HepG2 (cell line): ENCODE data around the gene NUDT6. TPM values are rescaled to one million over a fixed set of nuclear protein-coding genes. Genes with fewer than 3 reads are reported as not detected.

Experiments used
- ATAC-seq: fragments of 200-7000 bp; cut with Tn5 transposase; 3 replicates; pipeline ENCODE4 v1.9.1; 2020; ENCODE audit warnings: mild to moderate bottlenecking, moderate library complexity
- Bru-seq: library from RNA; stranded (reverse); fragments of 400-500 nt; gene quantifications from one replicate; lab custom pipeline; 2021; lab: Mats Ljungman, UMichigan
- BruChase-seq, 2 experiments: library from RNA; stranded (reverse); fragments of 400-500 nt; gene quantifications; one replicate each; lab custom pipeline; 2021; lab: Mats Ljungman, UMichigan
- BruUV-seq: library from RNA; stranded (reverse); fragments of 400-500 nt; replicated peaks from 2 replicates; lab custom pipeline; 2021; lab: Mats Ljungman, UMichigan
- CTCF ChIA-PET: fragments of 300-600 bp; formaldehyde crosslinking; extraction: SDS; loops from one replicate; lab custom pipeline; 2021; ENCODE audit warnings: low total read pairs, inconsistent platforms, low intra/inter-chr PET ratio; lab: Yijun Ruan, JAX
- POLR2A ChIA-PET: fragments of 350-600 bp; sonication (Branson Sonifier 250); formaldehyde crosslinking; loops from one replicate; lab custom pipeline; 2020; ENCODE audit warnings: antibody characterized with exemption, inconsistent platforms; lab: Yijun Ruan, JAX
- DNase-seq: peaks from one replicate; pipeline ENCODE4 v3.0.0-alpha.2; 2015; ENCODE audit warnings: low spot score
- FAIRE-seq: peaks from 3 replicates; lab custom pipeline; 2011; peaks lifted over from hg19 to GRCh38; lab: Jason Lieb, UNC
- H2AFZ ChIP-seq: one replicate; pipeline ENCODE4 v1.6.1; 2011; ENCODE audit warnings: low read length, inconsistent platforms
- H3K27ac ChIP-seq: fragments of 300-600 bp; 3 replicates; pipeline ENCODE4 v1.8.0; 2011; ENCODE audit warnings: mixed run types, mild to moderate bottlenecking, mixed read lengths, low read length, inconsistent platforms; ENCODE audit not compliant: insufficient read depth; ENCODE audit errors: extremely low read length
- H3K27me3 ChIP-seq, 2 experiments: fragments of 200-600 bp in 1 of 2; 2 replicates in 1 of 2; 3 replicates in 1 of 2; pipeline versions ENCODE4 v1.6.0 to v1.8.0; 2011; ENCODE audit warnings: low read length in 2 of 2, mild to moderate bottlenecking in 2 of 2, moderate library complexity in 2 of 2, inconsistent platforms in 1 of 2; ENCODE audit not compliant: insufficient read depth in 2 of 2, control insufficient read depth in 1 of 2
- H3K36me3 ChIP-seq, 2 experiments: fragments of 200-600 bp in 1 of 2; replicated peaks in 1 of 2; 2 replicates in 1 of 2; 3 replicates in 1 of 2; pipeline versions ENCODE4 v1.5.1 to v1.8.0; 2011; ENCODE audit warnings: low read length in 2 of 2, inconsistent platforms in 1 of 2; ENCODE audit not compliant: insufficient read depth in 2 of 2, control insufficient read depth in 1 of 2
- H3K4me1 ChIP-seq: 2 replicates; pipeline ENCODE4 v1.5.1; 2012; ENCODE audit warnings: low read length, inconsistent platforms; ENCODE audit not compliant: insufficient read depth
- H3K4me2 ChIP-seq: 2 replicates; pipeline ENCODE4 v1.6.0; 2011; ENCODE audit warnings: low read depth, low read length, inconsistent platforms
- H3K4me3 ChIP-seq, 3 experiments: fragments of 200-600 bp in 1 of 3; sonication (generic), shearing (Covaris generic) in 1 of 3; replicated peaks in 1 of 3; 2 replicates each; pipeline ENCODE4 v1.5.1; 2011 to 2016; ENCODE audit warnings: low read length in 3 of 3, inconsistent platforms in 2 of 3, low read depth in 2 of 3, mild to moderate bottlenecking in 2 of 3, control low read depth in 1 of 3, mixed read lengths in 1 of 3; ENCODE audit not compliant: insufficient read depth in 1 of 3
- H3K79me2 ChIP-seq: one replicate; pipeline ENCODE4 v1.6.1; 2011; ENCODE audit warnings: low read length, inconsistent platforms; ENCODE audit not compliant: insufficient read depth
- H3K9ac ChIP-seq: 2 replicates; pipeline ENCODE4 v1.6.0; 2011; ENCODE audit warnings: mild to moderate bottlenecking, low read depth, low read length, inconsistent platforms; ENCODE audit not compliant: insufficient read depth
- H3K9me3 ChIP-seq: 2 replicates; pipeline ENCODE4 v1.5.1; 2012; ENCODE audit warnings: mild to moderate bottlenecking, low read length
- H4K20me1 ChIP-seq: 2 replicates; pipeline ENCODE4 v1.6.0; 2011; ENCODE audit warnings: inconsistent platforms, mild to moderate bottlenecking, low read length, moderate library complexity; ENCODE audit not compliant: insufficient read depth
- HNRNPL ChIP-seq: fragments of 200-400 bp; formaldehyde crosslinking; IDR thresholded peaks from 2 replicates; pipeline ENCODE4 v1.6.1; 2017; ENCODE audit warnings: mild to moderate bottlenecking, low read depth, low read length
- HOXA3 ChIP-seq: sonication (generic); formaldehyde crosslinking; IDR thresholded peaks from 2 replicates; pipeline ENCODE4 v1.5.0; 2020; ENCODE audit warnings: missing genetic modification reagents
- KDM1A ChIP-seq: IDR thresholded peaks from 2 replicates; pipeline ENCODE4 v1.6.1; 2016; ENCODE audit warnings: missing compliant biosample characterization
- KDM4B ChIP-seq: sonication (generic); formaldehyde crosslinking; IDR thresholded peaks from 2 replicates; pipeline ENCODE4 v1.4.0; 2020; ENCODE audit warnings: missing genetic modification reagents
- KDM5B ChIP-seq: sonication (generic); formaldehyde crosslinking; IDR thresholded peaks from 2 replicates; pipeline ENCODE4 v1.4.0; 2020; ENCODE audit warnings: missing genetic modification reagents, mild to moderate bottlenecking, borderline replicate concordance
- MXI1 ChIP-seq: IDR thresholded peaks from 3 replicates; pipeline ENCODE4 v1.6.1; 2012; ENCODE audit warnings: low read depth, low read length, inconsistent platforms, borderline replicate concordance
- POLR2AphosphoS2 ChIP-seq: IDR thresholded peaks from 2 replicates; pipeline ENCODE4 v1.6.1; 2011; ENCODE audit warnings: low read depth, low read length, improper control_type of control experiment
- RAD21 ChIP-seq: fragments of 450-650 bp; formaldehyde crosslinking; IDR thresholded peaks from 2 replicates; pipeline ENCODE4 v1.5.0; 2020; ENCODE audit warnings: mild to moderate bottlenecking
- SKI ChIP-seq: fragments of 450-650 bp; IDR thresholded peaks from one replicate; pipeline ENCODE4 v1.6.1; 2018; ENCODE audit warnings: mild to moderate bottlenecking; ENCODE audit not compliant: partially characterized antibody
- SP4 ChIP-seq: sonication (generic); formaldehyde crosslinking; IDR thresholded peaks from 2 replicates; pipeline ENCODE4 v1.8.1; 2023; ENCODE audit warnings: mild to moderate bottlenecking, missing genetic modification reagents
- TCF7 ChIP-seq: sonication (generic); IDR thresholded peaks from 2 replicates; pipeline ENCODE4 v1.6.1; 2016; ENCODE audit warnings: antibody characterized with exemption, low read depth
- TRIM22 ChIP-seq: fragments of 450-650 bp; IDR thresholded peaks from 2 replicates; pipeline ENCODE4 v1.6.1; 2017
- ZBTB7A ChIP-seq: sonication (generic); formaldehyde crosslinking; IDR thresholded peaks from 2 replicates; pipeline ENCODE4 v1.8.0; 2022; ENCODE audit warnings: mild to moderate bottlenecking, missing genetic modification reagents
- ZNF101 ChIP-seq: sonication (generic); formaldehyde crosslinking; IDR thresholded peaks from 2 replicates; pipeline ENCODE4 v1.4.0; 2020; ENCODE audit warnings: mild to moderate bottlenecking, low read depth, missing genetic modification reagents, borderline replicate concordance
- ZNF234 ChIP-seq: sonication (generic); formaldehyde crosslinking; conservative IDR thresholded peaks from 2 replicates; pipeline ENCODE4 v1.5.1; 2020; ENCODE audit warnings: mild to moderate bottlenecking, missing genetic modification reagents
- ZNF44 ChIP-seq: sonication (generic); formaldehyde crosslinking; IDR thresholded peaks from 2 replicates; pipeline ENCODE4 v1.5.1; 2020; ENCODE audit warnings: mild to moderate bottlenecking, missing genetic modification reagents
- ZNF580 ChIP-seq: IDR thresholded peaks from 2 replicates; pipeline ENCODE4 v1.6.1; 2016; ENCODE audit warnings: low read depth, borderline replicate concordance
- ZNF83 ChIP-seq: sonication (generic); formaldehyde crosslinking; IDR thresholded peaks from 2 replicates; pipeline ENCODE4 v1.4.0; 2020; ENCODE audit warnings: missing genetic modification reagents, mild to moderate bottlenecking, borderline replicate concordance
- WGBS: methylation state at CpG from one replicate; pipeline ENCODE4 v1.1.6; 2017; ENCODE audit warnings: low lambda C conversion rate; 5-methylcytosine and 5-hydroxymethylcytosine counted together
- in situ Hi-C: cut with HindIII; loops from 2 replicates; pipeline ENCODE4 v1.10.0; 2017; ENCODE audit warnings: low pct_unique_long_range_greater_than_20kb; ENCODE audit not compliant: extremely low pct_ligation_motif_present
- intact Hi-C: fragments of 100-400 bp; cut with micrococcal nuclease; formaldehyde crosslinking; loops from one replicate; pipeline ENCODE4 v1.10.0; 2022; ENCODE audit not compliant: unreplicated experiment
- long read RNA-seq, 2 experiments: library from RNA in 1 of 2; library from polyadenylated mRNA in 1 of 2; stranded (forward) in 1 of 2; unstranded in 1 of 2; transcript quantifications; one replicate each; pipeline ENCODE4 v2.0.0, GENCODE V29; 2019 to 2022
- polyA minus RNA-seq, 3 experiments: library from RNA; depleted of rRNA, polyadenylated mRNA; stranded (reverse); fragments of >200 nt; gene quantifications; 2 replicates each; pipeline ENCODE4 v1.2.3, GENCODE V29; 2011; ENCODE audit warnings: low replicate concordance in 1 of 3
- polyA plus RNA-seq, 8 experiments: library from polyadenylated mRNA; depleted of rRNA in 3 of 8; stranded (reverse) in 7 of 8; unstranded in 1 of 8; fragments of >200 nt; fragmentation: Illumina TruSeq in 4 of 8; extraction: Trizol in 4 of 8; gene quantifications; 2 replicates each; pipeline versions ENCODE4 v1.2.1 to v1.2.3, GENCODE V29; 2011 to 2016; ENCODE audit warnings: low read depth in 4 of 8, missing spikeins in 1 of 8, mixed read lengths in 1 of 8; ENCODE audit not compliant: insufficient read depth in 1 of 8
- total RNA-seq, 5 experiments: library from RNA; depleted of rRNA; stranded (reverse); fragments of >200 nt; fragmentation: Illumina TruSeq; extraction: Trizol; gene quantifications; 2 replicates each; pipeline ENCODE4 v1.2.3, GENCODE V29; 2016; ENCODE audit warnings: low read depth in 1 of 5

NUDT6 gene
- total RNA-seq (2016; rRNA removed; fragmentation: Illumina TruSeq; extraction: Trizol) (8.3 and 10.6 TPM in 2 replicates), polyA plus RNA-seq (2011; rRNA removed) (4.5 and 4.8 TPM in 2 replicates), polyA minus RNA-seq (2011; rRNA and poly(A)+ RNA removed; ENCODE audit: low replicate concordance) (3.1 and 3.8 TPM in 2 replicates), Bru-seq, nascent RNA (percentile 52 among the genes with signal in this experiment), BruChase-seq, experiment 1, labeled RNA remaining after a 6-hour chase (percentile 47 among the genes with signal in this experiment), BruChase-seq, experiment 2, labeled RNA remaining after a 2-hour chase (percentile 45 among the genes with signal in this experiment)
- total RNA-seq (2016; cell fraction: cytosol; rRNA removed; fragmentation: Illumina TruSeq; extraction: Trizol; ENCODE audit: low read depth) = 2.7 and 3.7 TPM in 2 replicates
- 9.4 and 10.9 TPM in 2 replicates for total RNA-seq (2016; cell fraction: insoluble cytoplasmic fraction; rRNA removed; fragmentation: Illumina TruSeq; extraction: Trizol)
- 3.9 and 5.7 TPM in 2 replicates for total RNA-seq (2016; cell fraction: membrane; rRNA removed; fragmentation: Illumina TruSeq; extraction: Trizol)
- total RNA-seq (2016; cell fraction: nucleus; rRNA removed; fragmentation: Illumina TruSeq; extraction: Trizol) = 6.4 and 8.3 TPM in 2 replicates
- 3.8 and 3.9 TPM in 2 replicates for polyA plus RNA-seq (2011; cell fraction: cytosol; rRNA removed)
- 2.5 and 3.9 TPM in 2 replicates for polyA plus RNA-seq (2011; cell fraction: nucleus; rRNA removed)
- 4.0 and 5.9 TPM in 2 replicates for polyA plus RNA-seq (2012)
- polyA plus RNA-seq (2016; cell fraction: cytosol; fragmentation: Illumina TruSeq; extraction: Trizol; ENCODE audit: low read depth) = 1.6 and 2.1 TPM in 2 replicates
- polyA plus RNA-seq (2016; cell fraction: insoluble cytoplasmic fraction; fragmentation: Illumina TruSeq; extraction: Trizol; ENCODE audit: low read depth) = 13.8 and 15.6 TPM in 2 replicates
- 2.3 and 3.2 TPM in 2 replicates for polyA plus RNA-seq (2016; cell fraction: membrane; fragmentation: Illumina TruSeq; extraction: Trizol; ENCODE audit: low read depth)
- 9.6 and 10.3 TPM in 2 replicates for polyA plus RNA-seq (2016; cell fraction: nucleus; fragmentation: Illumina TruSeq; extraction: Trizol; ENCODE audit: insufficient read depth, low read depth)
- 1.4 and 1.6 TPM in 2 replicates for polyA minus RNA-seq (2011; cell fraction: cytosol; rRNA and poly(A)+ RNA removed)
- 9.7 TPM in 2 replicates for polyA minus RNA-seq (2011; cell fraction: nucleus; rRNA and poly(A)+ RNA removed)
- long read RNA-seq, experiment 1, partial matches to known transcripts = 1 of 9 reads
- long read RNA-seq, experiment 1, other reads (novel, unspliced or antisense) = 4 of 9 reads
- long read RNA-seq, experiment 2, partial matches to known transcripts = 0 of 8 reads
- long read RNA-seq, experiment 2, other reads (novel, unspliced or antisense) = 4 of 8 reads

GRCh38 chr4:122921971-122922876, at the start of gene NUDT6:
NUDT6 (minus strand) TSS chr4:122922597; CDS start chr4:122922572, 25 bp downstream.
- CTCF ChIA-PET = no interaction called here
- peaks cover 40% of the 10 kb centered on the region for H3K79me2 ChIP-seq
- H3K4me2 ChIP-seq = peak within 1 kb of the TSS; percentile 78
- H3K9me3 ChIP-seq = no peaks in the 10 kb centered on the region
- peak within 1 kb of the TSS; percentile 89 for H3K27ac ChIP-seq
- FAIRE-seq (no peak), DNase-seq (peak; percentile 51), ATAC-seq (peak; percentile 91)
- WGBS = under 1% methylated on average over 13 of the region's 63 CpGs
- peaks cover 42% of the 10 kb centered on the region for H3K4me1 ChIP-seq
- POLR2A ChIA-PET = interaction anchor here (1.0 to 1.8 kb wide), 7 partner anchors 9 to 633 kb away, joined by 3 to 7 read pairs (median 4); partner anchors contain the start of gene BBS12
- in situ Hi-C loops (loop anchor here (5.0 kb wide), 1 partner anchor 165 kb away; no protein-coding TSS in a partner anchor), intact Hi-C loops (loop anchor here (2.0 to 10.0 kb wide), 5 partner anchors 175 to 1343 kb away; partner anchors contain the start of genes BBS12 and CCNA2)
- peak within 1 kb of the TSS; percentile 73 for H3K9ac ChIP-seq
- no TSS peak for BruUV-seq
- peak within 1 kb of the TSS; percentile 89 to 95 (median 92) for H3K4me3 ChIP-seq
- H4K20me1 ChIP-seq = no peaks in the 10 kb centered on the region
- H3K36me3 ChIP-seq = no peaks in the 10 kb centered on the region
- H2AFZ ChIP-seq = peak within 1 kb of the TSS; percentile 97
- H3K27me3 ChIP-seq = no peaks in the 10 kb centered on the region; a peak in 1 of 5 replicates
- no peak for TF ChIP-seq ZNF101 (CRISPR knock-in tag)
- peak; percentile 16; the same call in 1 of the 2 replicates for TF ChIP-seq RAD21
- no peak for TF ChIP-seq KDM1A (CRISPR knock-in tag)
- TF ChIP-seq TCF7 = no peak
- TF ChIP-seq POLR2AphosphoS2 = no peak
- no peak for TF ChIP-seq KDM4B (CRISPR knock-in tag)
- TF ChIP-seq SP4 (CRISPR knock-in tag) = no peak
- peak; percentile 56; the same call in 1 of the 2 replicates for TF ChIP-seq KDM5B (CRISPR knock-in tag)
- no peak for TF ChIP-seq TRIM22
- TF ChIP-seq HNRNPL = peak; percentile 53; the same call in 1 of the 2 replicates
- TF ChIP-seq ZNF234 (CRISPR knock-in tag) = no peak
- TF ChIP-seq MXI1 = no peak
- TF ChIP-seq ZNF83 (CRISPR knock-in tag) = peak; percentile 53; the same call in 1 of the 2 replicates
- TF ChIP-seq ZNF44 = no peak; the same call in none of the 2 replicates
- TF ChIP-seq ZNF580 = no peak
- TF ChIP-seq ZBTB7A (CRISPR knock-in tag) = no peak
- TF ChIP-seq HOXA3 = 0 out of 2 replicates have a peak, but pooled peaks have one; percentile 33
- no peak for TF ChIP-seq SKI
